Measurements from ENCODE around the gene GATA6. TPM values are rescaled to one million over a fixed set of nuclear protein-coding genes. Genes with fewer than 3 reads are reported as not detected.

The GATA6 gene
- polyA plus RNA-seq, 1 of the 3 experiments (the other 2 are of a cell fraction) = not detected

GRCh38 chr18:22145160-22145559 lies 24.2 kb upstream of the GATA6 start:
- POLR2A ChIA-PET = no interaction called here
- Histone ChIP-seq H3K27me3 (ENCODE audit: insufficient read depth) (peaks cover 7% of the 10 kb centered on the region; the same call in 1 of the 2 replicates), H3K79me2 (ENCODE audit: insufficient read depth) (no peaks in the 10 kb centered on the region), H2AFZ (ENCODE audit: low read depth) (no peak overlapping the region), H4K20me1 (ENCODE audit: insufficient read depth) (no peaks in the 10 kb centered on the region), H3K4me1 (ENCODE audit: control insufficient read depth in 1 of 2, insufficient read depth in 2 of 2, low read depth in 1 of 2, low read length in 1 of 2) (no peaks in the 10 kb centered on the region), H3K9me2 (no peaks in the 10 kb centered on the region), H3K9me3 (no peaks in the 10 kb centered on the region), H3F3A (replicated peaks; ENCODE audit: insufficient read depth) (no peaks in the 10 kb centered on the region), H3K36me3 (replicated peaks in 1 of 2; ENCODE audit: control insufficient read depth in 1 of 2, insufficient read depth in 2 of 2, low read length in 1 of 2) (no peaks in the 10 kb centered on the region), H3K4me3 (ENCODE audit: low read depth in 2 of 2, low read length in 1 of 2) (no peak overlapping the region), H3K27ac (ENCODE audit: low read depth in 2 of 2, low read length in 1 of 2) (no peak overlapping the region), H3K4me2 (no peak overlapping the region), H3K9ac (no peak overlapping the region)
- no peak for DNase-seq
- no peak for TF ChIP-seq CTCF (IDR thresholded peaks at IDR 0.05)
- TF ChIP-seq ELF1 (IDR thresholded peaks at IDR 0.05) = no peak
- no peak for TF ChIP-seq FOXJ3 (CRISPR knock-in tag; IDR thresholded peaks at IDR 0.05)
- CTCF ChIA-PET = no interaction called here
- WGBS (ENCODE audit: low lambda C conversion rate) = 22% methylated on average over 3 of the region's 3 CpGs

- H3K27ac ChIP-seq (ENCODE audit: low read depth in 2 of 2, low read length in 1 of 2) = no peak overlapping the region
- no peaks in the 10 kb centered on the region for H3K4me1 ChIP-seq (ENCODE audit: control insufficient read depth in 1 of 2, insufficient read depth in 2 of 2, low read depth in 1 of 2, low read length in 1 of 2)
- no peak for DNase-seq
- ChIA-PET CTCF (no interaction called here), POLR2A (no interaction called here)
- WGBS (ENCODE audit: low lambda C conversion rate) = 3% methylated on average over 8 of the region's 8 CpGs
- no peak overlapping the region for H3K4me2 ChIP-seq
- no peaks in the 10 kb centered on the region for H3F3A ChIP-seq (replicated peaks; ENCODE audit: insufficient read depth)
- H3K4me3 ChIP-seq (ENCODE audit: low read depth in 2 of 2, low read length in 1 of 2) = no peak overlapping the region
- no peak overlapping the region for H3K9ac ChIP-seq
- H3K36me3 ChIP-seq (replicated peaks in 1 of 2; ENCODE audit: control insufficient read depth in 1 of 2, insufficient read depth in 2 of 2, low read length in 1 of 2) = no peaks in the 10 kb centered on the region
- no peaks in the 10 kb centered on the region for H3K79me2 ChIP-seq (ENCODE audit: insufficient read depth)
- H4K20me1 ChIP-seq (ENCODE audit: insufficient read depth) = no peaks in the 10 kb centered on the region
- H3K9me3 ChIP-seq = no peaks in the 10 kb centered on the region
- H2AFZ ChIP-seq (ENCODE audit: low read depth) = no peak overlapping the region
- H3K27me3 ChIP-seq (ENCODE audit: insufficient read depth) = peaks cover 7% of the 10 kb centered on the region; the same call in 1 of the 2 replicates
- H3K9me2 ChIP-seq = no peaks in the 10 kb centered on the region
- TF ChIP-seq EP300 (IDR thresholded peaks at IDR 0.05; ENCODE audit: borderline replicate concordance in 1 of 2, low read depth in 1 of 2, low read length in 1 of 2) (no peak), RFX5 (IDR thresholded peaks at IDR 0.05; ENCODE audit: low read length) (no peak), YY1 (IDR thresholded peaks at IDR 0.05; ENCODE audit: low read depth) (no peak), SIN3A (IDR thresholded peaks at IDR 0.05; ENCODE audit: borderline replicate concordance, low read depth, low read length) (no peak), FOXM1 (IDR thresholded peaks at IDR 0.05; ENCODE audit: low read depth) (no peak), MEF2A (IDR thresholded peaks at IDR 0.05; ENCODE audit: borderline replicate concordance, low read depth) (no peak), TEAD4 (IDR thresholded peaks at IDR 0.05; ENCODE audit: borderline replicate concordance, insufficient read depth) (no peak), NFIC (IDR thresholded peaks at IDR 0.05; ENCODE audit: borderline replicate concordance) (no peak), JUND (IDR thresholded peaks at IDR 0.05) (no peak), CTCF (IDR thresholded peaks at IDR 0.05) (no peak), CHD2 (IDR thresholded peaks at IDR 0.05; ENCODE audit: low read length, partially characterized antibody) (no peak), NRF1 (IDR thresholded peaks at IDR 0.05; ENCODE audit: low read depth, low read length) (no peak), EZH2phosphoT487 (IDR thresholded peaks at IDR 0.05; ENCODE audit: borderline replicate concordance, low read depth) (no peak), TAF1 (IDR thresholded peaks at IDR 0.05; ENCODE audit: borderline replicate concordance, low read depth, low read length) (no peak), REST (IDR thresholded peaks at IDR 0.05; ENCODE audit: low read depth, low read length) (no peak), FOSL2 (IDR thresholded peaks at IDR 0.05; ENCODE audit: borderline replicate concordance, low read depth) (no peak)
- TF ChIP-seq, protein P1, sequence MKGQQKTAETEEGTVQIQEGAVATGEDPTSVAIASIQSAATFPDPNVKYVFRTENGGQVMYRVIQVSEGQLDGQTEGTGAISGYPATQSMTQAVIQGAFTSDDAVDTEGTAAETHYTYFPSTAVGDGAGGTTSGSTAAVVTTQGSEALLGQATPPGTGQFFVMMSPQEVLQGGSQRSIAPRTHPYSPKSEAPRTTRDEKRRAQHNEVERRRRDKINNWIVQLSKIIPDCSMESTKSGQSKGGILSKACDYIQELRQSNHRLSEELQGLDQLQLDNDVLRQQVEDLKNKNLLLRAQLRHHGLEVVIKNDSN (IDR thresholded peaks at IDR 0.05; ENCODE audit: borderline replicate concordance, low read depth) = no peak
These were observed 19.7 kb upstream of the GATA6 start for GRCh38 chr18:22149710-22150109.

Data from SK-N-SH (cell line).